Measurements from ENCODE around the gene SMIM35. TPM values are rescaled to one million over a fixed set of nuclear protein-coding genes. Genes with fewer than 3 reads are reported as not detected.

The SMIM35 gene
- total RNA-seq, 2 experiments from 2014 or later: 2.2 to 2.4 TPM

GRCh38 chr11:118051136-118051610 lies 35.6 kb downstream of the SMIM35 start:
- Mint-ChIP-seq H3K4me1 (ENCODE audit: low read depth) (peaks cover 71% of the 10 kb centered on the region), H3K36me3 (ENCODE audit: low read depth) (no peaks in the 10 kb centered on the region), H3K9me3 (ENCODE audit: insufficient read depth) (no peaks in the 10 kb centered on the region), H3K27ac (peak overlapping the region; percentile 89), H3K27me3 (ENCODE audit: low read depth) (no peaks in the 10 kb centered on the region), H3K4me3 (peak overlapping the region; percentile 44)
- ATAC-seq (peak; percentile 5), DNase-seq (no peak)
- POLR2A ChIA-PET: interaction anchor here (0.9 to 5.8 kb wide), 9 partner anchors 9 to 235 kb away, joined by 4 to 112 read pairs (median 11); partner anchors contain the start of gene IL10RA
- CTCF ChIA-PET: interaction anchor here (0.6 to 10.5 kb wide), 15 partner anchors 12 to 244 kb away, joined by 3 to 432 read pairs (median 71); partner anchors contain the start of genes FXYD2, IL10RA and TMPRSS13

- H3K27me3 Mint-ChIP-seq (ENCODE audit: low read depth): no peaks in the 10 kb centered on the region
- H3K9me3 Mint-ChIP-seq (ENCODE audit: insufficient read depth): no peaks in the 10 kb centered on the region
- DNase-seq: no peak
- ChIA-PET POLR2A (interaction anchor here (0.9 to 5.8 kb wide), 8 partner anchors 8 to 234 kb away, joined by 4 to 112 read pairs (median 10); partner anchors contain the start of gene IL10RA), CTCF (interaction anchor here (1.3 to 10.5 kb wide), 10 partner anchors 11 to 243 kb away, joined by 3 to 432 read pairs (median 102); partner anchors contain the start of genes FXYD2, IL10RA and TMPRSS13)
- no peaks in the 10 kb centered on the region for H3K36me3 Mint-ChIP-seq (ENCODE audit: low read depth)
- H3K27ac Mint-ChIP-seq: peak overlapping the region; percentile 89
- H3K4me1 Mint-ChIP-seq (ENCODE audit: low read depth): peaks cover 79% of the 10 kb centered on the region
- no peak overlapping the region for H3K4me3 Mint-ChIP-seq
- ATAC-seq: no peak
Measured at GRCh38 chr11:118050208-118050891, 36.4 kb downstream of the SMIM35 start.

- ChIA-PET POLR2A (interaction anchor here (2.1 to 5.8 kb wide), 3 partner anchors 42 to 51 kb away, joined by 8 to 112 read pairs (median 91); no protein-coding TSS in a partner anchor), CTCF (interaction anchor here (2.2 to 10.5 kb wide), 8 partner anchors 10 to 243 kb away, joined by 6 to 432 read pairs (median 72); partner anchors contain the start of gene FXYD2)
- Mint-ChIP-seq H3K9me3 (ENCODE audit: insufficient read depth) (no peaks in the 10 kb centered on the region), H3K4me3 (no peak overlapping the region), H3K4me1 (ENCODE audit: low read depth) (peaks cover 85% of the 10 kb centered on the region), H3K27ac (peak overlapping the region; percentile 76), H3K27me3 (ENCODE audit: low read depth) (no peaks in the 10 kb centered on the region), H3K36me3 (ENCODE audit: low read depth) (no peaks in the 10 kb centered on the region)
- no peak for DNase-seq
- ATAC-seq: no peak
Measured at GRCh38 chr11:118049771-118050170, 37.0 kb downstream of the SMIM35 start.

GRCh38 chr11:118048472-118049370 lies 38.0 kb downstream of the SMIM35 start:
- POLR2A ChIA-PET: interaction anchor here (0.6 to 5.8 kb wide), 4 partner anchors 42 to 62 kb away, joined by 3 to 91 read pairs (median 18); partner anchors contain the start of gene IL10RA
- CTCF ChIA-PET: interaction anchor here (1.0 to 5.8 kb wide), 13 partner anchors 11 to 241 kb away, joined by 3 to 47 read pairs (median 5); partner anchors contain the start of gene IL10RA
- Mint-ChIP-seq H3K4me3 (no peak overlapping the region), H3K36me3 (ENCODE audit: low read depth) (no peaks in the 10 kb centered on the region), H3K27ac (peak overlapping the region; percentile 60), H3K9me3 (ENCODE audit: insufficient read depth) (no peaks in the 10 kb centered on the region), H3K4me1 (ENCODE audit: low read depth) (peaks cover 93% of the 10 kb centered on the region), H3K27me3 (ENCODE audit: low read depth) (no peaks in the 10 kb centered on the region)
- ATAC-seq (no peak), DNase-seq (no peak)

- CTCF ChIA-PET: interaction anchor here (0.8 to 5.8 kb wide), 13 partner anchors 10 to 240 kb away, joined by 3 to 47 read pairs (median 5); partner anchors contain the start of gene IL10RA
- ATAC-seq: no peak
- Mint-ChIP-seq H3K4me1 (ENCODE audit: low read depth) (peaks cover 90% of the 10 kb centered on the region), H3K27me3 (ENCODE audit: low read depth) (no peaks in the 10 kb centered on the region), H3K9me3 (ENCODE audit: insufficient read depth) (no peaks in the 10 kb centered on the region), H3K36me3 (ENCODE audit: low read depth) (no peaks in the 10 kb centered on the region), H3K27ac (peak overlapping the region; percentile 53), H3K4me3 (no peak overlapping the region)
- POLR2A ChIA-PET: interaction anchor here (0.6 to 5.8 kb wide), 6 partner anchors 32 to 233 kb away, joined by 3 to 91 read pairs (median 12); partner anchors contain the start of gene IL10RA
- no peak for DNase-seq
Measured at GRCh38 chr11:118047749-118048148, 39.0 kb downstream of the SMIM35 start.

- no peak overlapping the region for H3K4me3 Mint-ChIP-seq
- H3K27me3 Mint-ChIP-seq (ENCODE audit: low read depth): no peaks in the 10 kb centered on the region
- POLR2A ChIA-PET: interaction anchor here (0.6 to 5.8 kb wide), 12 partner anchors 10 to 232 kb away, joined by 3 to 91 read pairs (median 6); partner anchors contain the start of gene IL10RA
- no peaks in the 10 kb centered on the region for H3K9me3 Mint-ChIP-seq (ENCODE audit: insufficient read depth)
- no peaks in the 10 kb centered on the region for H3K36me3 Mint-ChIP-seq (ENCODE audit: low read depth)
- ATAC-seq: no peak
- CTCF ChIA-PET: interaction anchor here (0.8 to 5.8 kb wide), 15 partner anchors 10 to 240 kb away, joined by 3 to 47 read pairs (median 5); partner anchors contain the start of gene IL10RA
- peaks cover 90% of the 10 kb centered on the region for H3K4me1 Mint-ChIP-seq (ENCODE audit: low read depth)
- DNase-seq: no peak
- peak overlapping the region; percentile 53 for H3K27ac Mint-ChIP-seq
Measured at GRCh38 chr11:118046964-118047700, 39.6 kb downstream of the SMIM35 start.

GRCh38 chr11:118046051-118046963 lies 40.5 kb downstream of the SMIM35 start:
- peak overlapping the region; percentile 9 for H3K4me3 Mint-ChIP-seq
- peak; percentile 50 for DNase-seq

GRCh38 chr11:118045191-118045590 lies 41.6 kb downstream of the SMIM35 start:
- POLR2A ChIA-PET: interaction anchor here (1.0 to 5.8 kb wide), 8 partner anchors 29 to 98 kb away, joined by 3 to 91 read pairs (median 16); partner anchors contain the start of gene IL10RA

More at GRCh38 chr11:118046051-118046963, 40.5 kb downstream of the SMIM35 start:
- POLR2A ChIA-PET: interaction anchor here (0.7 to 5.8 kb wide), 10 partner anchors 9 to 99 kb away, joined by 3 to 91 read pairs (median 10); partner anchors contain the start of gene IL10RA
- peaks cover 91% of the 10 kb centered on the region for H3K4me1 Mint-ChIP-seq (ENCODE audit: low read depth)
- H3K36me3 Mint-ChIP-seq (ENCODE audit: low read depth): peaks cover 2% of the 10 kb centered on the region
- peak; percentile 76 for ATAC-seq
- peak overlapping the region; percentile 77 for H3K27ac Mint-ChIP-seq
- no peaks in the 10 kb centered on the region for H3K9me3 Mint-ChIP-seq (ENCODE audit: insufficient read depth)
- CTCF ChIA-PET: interaction anchor here (0.9 to 5.8 kb wide), 15 partner anchors 30 to 239 kb away, joined by 3 to 47 read pairs (median 7); partner anchors contain the start of genes FXYD2 and IL10RA
- H3K27me3 Mint-ChIP-seq (ENCODE audit: low read depth): no peaks in the 10 kb centered on the region

GRCh38 chr11:118042796-118043195 lies 44.0 kb downstream of the SMIM35 start:
- Mint-ChIP-seq H3K4me1 (ENCODE audit: low read depth) (peaks cover 83% of the 10 kb centered on the region), H3K27me3 (ENCODE audit: low read depth) (no peaks in the 10 kb centered on the region), H3K9me3 (ENCODE audit: insufficient read depth) (peaks cover 2% of the 10 kb centered on the region), H3K4me3 (no peak overlapping the region), H3K27ac (peak overlapping the region; percentile 58), H3K36me3 (ENCODE audit: low read depth) (peaks cover 12% of the 10 kb centered on the region)
- ChIA-PET CTCF (interaction anchor here (0.9 to 7.3 kb wide), 9 partner anchors 10 to 235 kb away, joined by 3 to 44 read pairs (median 3); partner anchors contain the start of gene IL10RA), POLR2A (interaction anchor here (1.6 to 1.7 kb wide), 2 partner anchors 9 to 40 kb away, joined by 4 to 8 read pairs; no protein-coding TSS in a partner anchor)
- ATAC-seq: no peak
- DNase-seq: no peak

More at GRCh38 chr11:118045191-118045590, 41.6 kb downstream of the SMIM35 start:
- H3K36me3 Mint-ChIP-seq (ENCODE audit: low read depth): peaks cover 2% of the 10 kb centered on the region
- no peaks in the 10 kb centered on the region for H3K27me3 Mint-ChIP-seq (ENCODE audit: low read depth)
- ATAC-seq (no peak), DNase-seq (no peak)
- no peak overlapping the region for H3K4me3 Mint-ChIP-seq
- H3K4me1 Mint-ChIP-seq (ENCODE audit: low read depth): peaks cover 87% of the 10 kb centered on the region
- CTCF ChIA-PET: interaction anchor here (1.2 to 5.8 kb wide), 14 partner anchors 29 to 238 kb away, joined by 3 to 47 read pairs (median 7); partner anchors contain the start of genes FXYD2 and IL10RA
- H3K9me3 Mint-ChIP-seq (ENCODE audit: insufficient read depth): no peaks in the 10 kb centered on the region
- peak overlapping the region; percentile 77 for H3K27ac Mint-ChIP-seq

Data from activated CD8-positive, alpha-beta T cell treated with anti-CD3 and anti-CD28 coated beads, Interleukin-2, amount 10 ng/mL, durations not matched to agents 7 days and 5 days (primary cell).